SU-DHL-6 (cell line): ENCODE data around the gene LTBP1.

ENCODE experiments used
- H2AFZ ChIP-seq: fragments of 200-600 bp; sonication (generic); 2 replicates; pipeline ENCODE4 v1.6.1; 2014; ENCODE audit warnings: low read depth, mild to moderate bottlenecking, moderate library complexity, mixed read lengths, antibody characterized with exemption, low read length; ENCODE audit not compliant: severe bottlenecking
- H3F3A ChIP-seq: fragments of 200-600 bp; shearing (Covaris generic); 2 replicates; pipeline ENCODE4 v1.6.0; 2016; ENCODE audit warnings: antibody characterized with exemption, mild to moderate bottlenecking; ENCODE audit not compliant: insufficient read depth
- H3K27ac ChIP-seq: fragments of 200-600 bp; sonication (generic); 2 replicates; pipeline ENCODE4 v1.5.1; 2016; ENCODE audit warnings: low read depth, mild to moderate bottlenecking, low read length, moderate library complexity, mixed read lengths
- H3K27me3 ChIP-seq: fragments of 200-600 bp; sonication (generic), shearing (Covaris generic); 2 replicates; pipeline ENCODE4 v1.6.0; 2014; ENCODE audit warnings: mild to moderate bottlenecking, low read length
- H3K36me3 ChIP-seq: fragments of 200-600 bp; sonication (generic); 2 replicates; pipeline ENCODE4 v1.6.1; 2014; ENCODE audit warnings: mild to moderate bottlenecking, low read length, mixed read lengths
- H3K4me2 ChIP-seq: fragments of 300-600, 200-600 bp; shearing (Covaris generic), sonication (generic); 2 replicates; pipeline ENCODE4 v1.6.0; 2014; ENCODE audit warnings: low read length, low read depth, mild to moderate bottlenecking; ENCODE audit not compliant: poor library complexity, severe bottlenecking
- H3K4me3 ChIP-seq: fragments of 200-600 bp; sonication (generic); 2 replicates; pipeline ENCODE4 v1.5.1; 2014; ENCODE audit warnings: antibody characterized with exemption, low read length, mild to moderate bottlenecking, mixed read lengths; ENCODE audit not compliant: insufficient read depth, poor library complexity, severe bottlenecking
- H3K79me2 ChIP-seq: fragments of 200-600 bp; sonication (generic); 2 replicates; pipeline ENCODE4 v1.6.1; 2014; ENCODE audit warnings: mild to moderate bottlenecking, low read length, moderate library complexity; ENCODE audit not compliant: insufficient read depth
- H3K9ac ChIP-seq: fragments of 200-600 bp; sonication (generic); 2 replicates; pipeline ENCODE4 v1.7.0; 2014; ENCODE audit warnings: mild to moderate bottlenecking, low read length
- H3K9me2 ChIP-seq: fragments of 200-600 bp; sonication (generic); replicated peaks from 2 replicates; pipeline ENCODE4 v1.6.1; 2014; ENCODE audit warnings: low read length; ENCODE audit not compliant: insufficient read depth
- H3K9me3 ChIP-seq: fragments of 200-600 bp; sonication (generic); 2 replicates; pipeline ENCODE4 v1.6.1; 2014; ENCODE audit warnings: low read length, mixed read lengths; ENCODE audit not compliant: insufficient read depth
- H4K20me1 ChIP-seq: fragments of 200-600 bp; sonication (generic); 2 replicates; pipeline ENCODE4 v1.6.1; 2014; ENCODE audit warnings: low read depth, mild to moderate bottlenecking, antibody characterized with exemption, low read length, moderate library complexity, mixed read lengths
- CTCF ChIP-seq: fragments of 200-600 bp; sonication (generic); IDR thresholded peaks from one replicate; pipeline ENCODE4 v1.5.1; 2017; ENCODE audit warnings: antibody characterized with exemption, mild to moderate bottlenecking, low read length, moderate library complexity; ENCODE audit not compliant: insufficient read depth, poor library complexity, severe bottlenecking
- EZH2phosphoT487 ChIP-seq: fragments of 200-600 bp; sonication (generic), shearing (Covaris generic); conservative IDR thresholded peaks from 2 replicates; pipeline ENCODE4 v1.6.1; 2018; ENCODE audit warnings: mild to moderate bottlenecking, antibody characterized with exemption, low read length, moderate library complexity, mixed read lengths

LTBP1 gene

GRCh38 chr2:33264766-33265165, 318.0 kb downstream of the LTBP1 start:
- Histone ChIP-seq H3F3A (peaks cover 12% of the 10 kb centered on the region), H3K79me2 (no peaks in the 10 kb centered on the region), H4K20me1 (no peaks in the 10 kb centered on the region), H3K9me3 (peaks cover 20% of the 10 kb centered on the region; the same call in 1 of the 2 replicates), H3K4me2 (no peak overlapping the region), H3K4me3 (no peak overlapping the region), H3K27ac (no peak overlapping the region), H3K27me3 (no peaks in the 10 kb centered on the region), H2AFZ (no peak overlapping the region), H3K9ac (no peak overlapping the region), H3K9me2 (no peaks in the 10 kb centered on the region), H3K36me3 (peaks cover 74% of the 10 kb centered on the region)
- TF ChIP-seq EZH2phosphoT487 (no peak), CTCF (no peak)

- Histone ChIP-seq H3F3A (peaks cover 13% of the 10 kb centered on the region), H3K4me3 (no peak overlapping the region), H3K4me2 (no peak overlapping the region), H3K36me3 (peaks cover 70% of the 10 kb centered on the region), H3K27me3 (no peaks in the 10 kb centered on the region), H3K79me2 (no peaks in the 10 kb centered on the region), H2AFZ (no peak overlapping the region), H3K9me3 (peaks cover 20% of the 10 kb centered on the region; the same call in 1 of the 2 replicates), H3K9ac (no peak overlapping the region), H3K27ac (no peak overlapping the region), H3K9me2 (no peaks in the 10 kb centered on the region), H4K20me1 (no peaks in the 10 kb centered on the region)
- no peak for TF ChIP-seq CTCF
- TF ChIP-seq EZH2phosphoT487, result no peak
Observed at GRCh38 chr2:33265584-33266338, 319.0 kb downstream of the LTBP1 start.

GRCh38 chr2:33266467-33266866, 319.7 kb downstream of the LTBP1 start:
- no peaks in the 10 kb centered on the region for H3K79me2 ChIP-seq
- no peaks in the 10 kb centered on the region for H3K27me3 ChIP-seq
- H2AFZ ChIP-seq, result no peak overlapping the region
- no peak for TF ChIP-seq EZH2phosphoT487
- no peak for TF ChIP-seq CTCF
- H3K9ac ChIP-seq, result no peak overlapping the region
- H4K20me1 ChIP-seq, result no peaks in the 10 kb centered on the region
- peaks cover 20% of the 10 kb centered on the region for H3F3A ChIP-seq
- H3K4me3 ChIP-seq, result no peak overlapping the region
- H3K4me2 ChIP-seq, result no peak overlapping the region
- no peak overlapping the region for H3K27ac ChIP-seq
- peaks cover 20% of the 10 kb centered on the region; the same call in 1 of the 2 replicates for H3K9me3 ChIP-seq
- H3K36me3 ChIP-seq, result peaks cover 65% of the 10 kb centered on the region
- no peaks in the 10 kb centered on the region for H3K9me2 ChIP-seq
